DLD1 (cell line): ENCODE measurements around the gene LRRC7.
"Not testable (repeated sequence)": the region's sequence is repeated elsewhere in the genome, so short reads cannot be mapped to it uniquely, and the experiment has no call there.

ENCODE experiments used
- in situ Hi-C: cut with HindIII; loops from 2 replicates; pipeline ENCODE4 v1.10.0; 2017; ENCODE audit warnings: low sequenced_read_pairs

The LRRC7 gene

DNA sequence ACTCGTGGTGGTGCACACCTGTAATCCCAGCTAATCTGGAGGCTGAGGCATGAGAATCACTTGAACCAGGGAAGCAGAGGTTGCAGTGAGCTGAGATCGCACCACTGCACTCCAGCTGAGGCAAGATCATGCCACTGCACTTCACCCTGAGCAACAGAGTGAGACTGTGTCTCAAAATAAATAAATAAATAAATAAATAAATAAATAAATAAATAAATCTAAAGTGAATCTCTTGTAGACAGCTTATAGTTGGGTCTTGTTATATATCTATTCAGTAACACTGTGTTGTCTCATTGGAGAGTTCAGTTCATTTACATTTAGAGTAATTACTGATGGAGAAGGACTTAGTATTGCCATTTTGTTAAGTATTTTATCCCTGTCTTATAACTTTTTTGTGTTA is 379.2 kb downstream of the LRRC7 start:
- in situ Hi-C loops, result no loop called here

DNA sequence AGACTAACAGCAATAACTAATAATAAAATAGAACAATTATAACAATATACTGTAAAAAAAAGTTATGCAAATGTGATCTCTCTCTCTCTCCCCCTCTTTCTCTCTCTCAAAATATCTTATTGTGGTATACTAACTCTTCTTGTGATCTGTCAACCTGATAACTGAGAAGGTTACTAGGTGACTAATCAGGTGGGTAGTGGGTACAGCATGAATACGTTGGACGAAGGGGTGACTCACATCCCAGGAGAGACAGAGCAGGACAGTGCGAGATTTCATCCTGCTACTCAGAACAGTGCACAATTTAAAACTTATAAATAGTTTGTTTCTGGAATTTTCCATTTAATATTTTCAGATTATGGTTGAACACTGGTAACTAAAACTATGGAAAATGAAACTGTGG is 380.1 kb downstream of the LRRC7 start:
- in situ Hi-C loops, result no loop called here

DNA sequence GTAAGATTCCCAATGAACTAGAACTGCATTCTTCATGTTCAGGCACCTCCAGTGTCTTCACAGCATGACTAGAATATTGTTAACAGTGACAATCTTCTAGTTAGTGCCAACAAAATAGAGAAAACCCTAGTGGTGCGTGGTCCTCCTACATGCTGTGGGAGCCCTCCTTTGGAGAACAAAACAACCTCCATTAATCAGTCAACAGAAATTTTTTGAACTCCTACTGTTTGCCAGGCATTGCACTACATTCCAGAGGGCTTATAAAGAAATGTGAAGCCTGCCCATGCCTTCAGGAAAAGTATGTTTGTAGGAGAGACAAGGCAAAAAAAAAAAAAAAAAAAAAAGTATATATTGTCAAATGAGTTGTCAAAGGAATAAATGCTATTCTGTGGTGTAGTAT is 385.0 kb downstream of the LRRC7 start:
- in situ Hi-C loops, result no loop called here

- in situ Hi-C loops, result not testable (repeated sequence)
Measured at GRCh38 chr1:69962452-69962851, 394.7 kb downstream of the LRRC7 start.

- in situ Hi-C loops, result no loop called here
Measured at GRCh38 chr1:69967245-69967766, 399.6 kb downstream of the LRRC7 start.

- in situ Hi-C loops, result no loop called here
Measured at GRCh38 chr1:69976896-69977295, 409.2 kb downstream of the LRRC7 start.

DNA sequence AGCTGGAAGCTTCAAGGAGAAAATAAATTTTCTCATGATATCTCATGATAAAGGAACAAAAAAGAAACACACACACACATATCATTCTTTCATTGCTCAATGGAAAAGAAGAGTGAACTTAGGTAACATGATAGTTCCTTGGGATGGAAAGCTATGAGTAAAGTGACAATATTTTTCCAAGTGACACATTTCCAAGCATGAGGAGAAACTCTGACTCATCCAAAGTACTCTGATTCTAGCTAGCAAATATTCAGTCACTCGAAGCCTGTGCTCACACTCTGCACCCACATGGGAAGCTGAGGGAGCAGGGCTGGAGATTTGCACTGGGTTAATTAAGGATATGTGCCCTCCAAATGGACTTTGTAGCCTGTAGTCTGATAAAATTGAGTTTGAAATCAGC is 415.3 kb downstream of the LRRC7 start:
- in situ Hi-C loops, result no loop called here

DNA sequence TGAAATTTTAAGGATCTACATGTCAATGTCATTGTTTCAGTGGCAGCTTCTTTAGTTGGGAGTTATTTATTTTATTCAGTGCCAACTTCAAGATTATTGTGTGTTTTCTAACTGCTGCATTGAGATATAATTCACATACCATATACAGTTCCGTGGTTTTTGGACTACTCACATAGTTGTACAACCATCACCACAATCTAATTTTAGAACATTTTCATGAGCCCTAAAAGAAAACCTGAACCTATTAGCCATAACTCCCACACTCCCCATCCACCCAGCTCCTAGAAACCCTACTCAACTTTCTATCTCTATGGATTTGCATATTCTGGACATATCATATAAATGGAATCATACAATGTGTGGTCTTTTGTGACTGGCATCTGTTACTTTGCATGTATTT is 417.7 kb downstream of the LRRC7 start:
- in situ Hi-C loops, result no loop called here

DNA sequence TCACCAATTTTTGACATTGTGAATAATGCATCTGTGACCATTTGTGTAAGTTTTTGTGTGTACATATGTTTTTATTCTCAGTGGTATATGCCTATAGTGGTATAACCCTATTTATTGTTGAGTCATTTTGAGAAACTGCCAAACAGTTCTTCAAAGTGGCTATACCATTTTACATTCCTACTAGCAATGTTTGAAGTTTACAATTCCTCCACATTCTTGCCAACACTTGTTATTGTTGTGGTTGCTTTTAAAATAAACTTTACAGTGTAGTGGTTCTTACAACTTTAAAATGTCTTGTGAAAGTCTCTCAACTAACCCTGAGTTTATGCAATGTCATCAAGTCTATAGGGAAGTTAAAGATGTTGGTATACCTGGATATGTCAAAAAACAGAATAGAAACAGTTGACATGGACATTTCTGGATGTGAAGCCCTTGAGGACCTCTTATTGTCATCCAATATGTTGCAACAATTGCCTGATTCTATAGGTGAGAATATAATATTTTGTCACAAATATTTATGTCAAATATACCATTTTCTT is 418.2 kb downstream of the LRRC7 start:
- in situ Hi-C loops, result no loop called here

GRCh38 chr1:69987881-69988280 is 420.2 kb downstream of the LRRC7 start:
- in situ Hi-C loops, result no loop called here

- in situ Hi-C loops, result no loop called here
Measured at GRCh38 chr1:69991644-69992043, 423.9 kb downstream of the LRRC7 start.

- in situ Hi-C loops, result no loop called here
Measured at GRCh38 chr1:69992594-69992993, 424.9 kb downstream of the LRRC7 start.

DNA sequence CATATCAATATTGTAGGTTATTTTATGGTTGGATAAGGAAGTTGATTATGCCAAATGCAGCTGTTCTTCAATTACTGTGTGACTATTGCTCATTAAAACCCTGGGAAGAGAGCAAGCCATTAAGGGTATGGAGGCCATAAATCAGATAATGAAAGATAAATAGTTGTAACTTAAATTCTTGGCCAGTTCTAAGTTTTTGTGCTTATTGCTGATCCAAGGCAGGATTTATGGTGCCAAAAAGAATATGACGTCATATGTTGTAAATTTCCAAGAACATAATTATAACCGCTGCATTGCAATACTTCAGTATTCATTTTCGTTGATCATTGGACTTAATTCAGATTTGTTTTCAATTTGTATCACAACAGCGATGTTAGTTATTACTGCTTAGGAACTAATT is 426.1 kb downstream of the LRRC7 start:
- in situ Hi-C loops, result no loop called here

- in situ Hi-C loops, result no loop called here
Measured at GRCh38 chr1:69994241-69994640, 426.5 kb downstream of the LRRC7 start.

DNA sequence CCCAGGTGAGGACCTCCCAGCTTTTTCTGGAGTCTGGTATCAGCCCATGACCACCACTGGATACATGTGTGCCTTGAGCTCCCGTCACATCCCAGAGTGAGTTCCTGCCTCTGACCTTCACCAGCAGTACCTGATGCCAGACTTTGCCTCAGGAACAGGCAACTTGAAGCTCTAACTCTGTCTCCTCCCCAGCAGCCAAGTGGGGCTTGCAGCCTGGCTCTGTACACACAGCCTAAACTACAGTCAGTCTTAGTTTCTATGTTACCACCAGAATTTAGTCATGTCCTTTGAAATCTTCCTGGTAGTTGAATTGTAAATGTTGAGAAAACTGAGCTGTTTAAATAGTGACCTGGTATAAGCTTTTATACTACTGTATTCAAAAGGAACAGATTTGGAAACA is 431.1 kb downstream of the LRRC7 start:
- in situ Hi-C loops, result no loop called here

DNA sequence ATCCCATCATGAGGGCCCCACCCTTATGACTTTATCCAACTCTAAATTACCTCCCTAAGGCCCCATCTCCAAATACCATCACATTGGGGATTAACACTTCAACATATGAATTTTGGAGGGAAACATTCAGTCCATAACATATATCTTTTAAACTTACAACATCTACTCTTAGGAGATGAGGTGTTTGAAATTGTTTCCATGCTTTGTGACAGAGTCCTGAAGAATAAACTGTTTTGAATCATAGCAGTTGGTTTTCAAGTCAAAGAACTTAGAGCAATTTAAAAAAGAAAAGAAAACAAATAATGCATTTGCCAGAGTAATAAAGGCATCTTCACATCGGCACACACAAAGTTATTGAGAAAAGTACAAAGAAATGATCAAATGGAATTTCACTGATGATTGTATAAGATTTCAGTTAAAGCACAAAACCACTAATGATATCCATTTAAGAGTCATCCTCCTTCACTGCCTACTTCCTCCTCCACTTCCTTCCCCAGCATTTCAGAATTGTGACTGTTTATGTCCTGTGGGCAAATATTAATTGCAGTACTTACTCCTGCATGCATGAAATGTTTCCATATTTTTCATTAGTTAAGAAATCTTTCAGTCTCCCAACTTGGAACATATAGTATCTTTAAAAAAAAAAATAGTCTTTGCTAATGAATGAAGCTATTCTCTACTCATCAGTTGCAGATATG is 435.6 kb downstream of the LRRC7 start:
- in situ Hi-C loops, result no loop called here

- in situ Hi-C loops, result no loop called here
Measured at GRCh38 chr1:70005386-70006034, 437.8 kb downstream of the LRRC7 start.

GRCh38 chr1:70008660-70009059 is 440.9 kb downstream of the LRRC7 start:
- in situ Hi-C loops, result no loop called here

- in situ Hi-C loops, result no loop called here
Measured at GRCh38 chr1:70017770-70018169, 450.0 kb downstream of the LRRC7 start.

DNA sequence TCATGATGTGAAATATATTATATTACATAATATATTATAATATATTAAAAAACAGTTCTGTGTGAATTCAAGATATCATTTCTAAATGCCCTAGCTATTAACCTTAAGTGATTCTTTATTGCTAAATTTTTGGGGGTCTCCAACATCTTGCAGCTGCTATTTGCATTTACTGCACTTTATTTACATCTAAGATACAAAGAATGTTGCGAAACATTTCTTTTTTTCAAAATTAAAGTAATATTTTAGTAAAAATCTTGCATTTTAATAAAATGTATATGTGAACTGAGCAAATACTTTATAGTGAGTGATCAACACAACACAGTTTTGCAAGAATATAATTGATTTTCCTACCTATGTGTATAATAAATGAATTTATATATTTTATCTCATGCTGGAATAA is 456.6 kb downstream of the LRRC7 start:
- in situ Hi-C loops, result no loop called here

DNA sequence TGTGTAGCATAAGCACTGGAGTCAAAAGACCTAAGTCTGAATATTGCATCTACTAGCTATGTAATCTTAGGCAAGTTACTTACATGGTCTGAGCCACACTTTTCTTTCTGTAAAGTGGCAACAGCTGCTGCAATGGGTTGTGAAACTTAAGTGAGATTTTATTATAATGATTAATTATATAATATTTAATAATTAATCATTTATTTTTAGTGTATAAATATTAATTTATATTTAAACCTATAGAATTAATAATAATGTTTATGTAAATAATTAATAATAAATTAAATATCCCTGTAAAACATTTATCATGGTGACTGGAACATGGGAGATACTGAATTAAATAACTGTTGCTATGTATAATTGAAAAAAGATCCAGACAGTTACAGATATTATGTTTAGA is 457.3 kb downstream of the LRRC7 start:
- in situ Hi-C loops, result no loop called here

DNA sequence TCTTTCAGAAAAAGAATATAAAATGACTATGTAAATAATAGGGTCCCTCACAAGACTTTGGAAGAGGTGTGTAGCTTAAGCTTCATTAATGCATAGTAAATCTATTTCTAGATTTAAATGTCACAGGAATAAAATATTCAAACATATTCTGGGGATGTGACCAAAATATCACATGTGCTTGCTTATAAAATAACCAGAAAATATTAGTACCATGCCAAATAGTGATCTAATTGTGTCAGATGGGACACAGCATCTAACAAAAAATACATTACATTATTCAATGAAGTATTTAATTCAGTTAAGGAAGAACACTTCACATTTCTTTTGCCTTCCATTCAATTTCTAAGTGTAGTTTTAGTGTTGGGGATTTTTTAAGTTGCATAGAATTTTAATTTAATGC is 458.1 kb downstream of the LRRC7 start:
- in situ Hi-C loops, result no loop called here
